ENCODE results near the gene AMER2. TPM values are rescaled to one million over a fixed set of nuclear protein-coding genes. Genes with fewer than 3 reads are reported as not detected.

Gene AMER2
- total and polyA plus RNA-seq, 2 donors (not counting 1 experiment from before 2014, with no cell fraction given) = not detected

DNA sequence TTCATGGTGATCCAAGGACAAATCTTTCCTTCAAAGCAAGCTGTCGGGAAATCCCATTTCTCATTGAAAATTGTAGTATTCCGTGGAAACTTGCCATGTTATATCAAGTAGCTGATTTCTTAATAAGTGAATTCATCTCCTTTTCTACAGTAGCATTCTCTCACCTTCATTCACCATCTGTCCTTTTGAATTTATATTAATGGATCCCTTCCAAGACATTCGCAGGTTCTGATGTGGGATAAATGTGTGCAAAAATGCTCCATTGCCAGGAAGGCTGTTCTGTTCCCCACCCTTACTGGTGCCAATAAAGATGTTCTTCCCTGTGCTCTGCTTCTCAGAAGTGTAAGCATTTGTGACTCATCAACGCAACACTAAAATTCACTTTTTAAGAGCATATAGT lies 36.2 kb downstream of the AMER2 start:
- Histone ChIP-seq H3K9ac (ENCODE audit: low read length) (no peak overlapping the region), H3K4me1 (ENCODE audit: control insufficient read depth in 2 of 2, insufficient read depth in 2 of 2, low read length in 2 of 2) (no peaks in the 10 kb centered on the region), H3K4me3 (ENCODE audit: control extremely low read depth in 1 of 5, extremely low read depth in 1 of 5, insufficient read depth in 1 of 5, low read depth in 2 of 5, low read length in 4 of 5) (no peak overlapping the region), H3K79me2 (ENCODE audit: control insufficient read depth, insufficient read depth, low read length) (no peaks in the 10 kb centered on the region), H2AFZ (ENCODE audit: insufficient read depth, low read depth, low read length, poor library complexity, severe bottlenecking) (no peak overlapping the region), H3K27ac (ENCODE audit: low read length in 2 of 2) (no peak overlapping the region), H3K36me3 (replicated peaks in 1 of 2; ENCODE audit: control extremely low read depth in 1 of 2, control insufficient read depth in 1 of 2, extremely low read depth in 1 of 2, insufficient read depth in 2 of 2, low read length in 1 of 2) (no peaks in the 10 kb centered on the region), H3K27me3 (replicated peaks in 1 of 4; ENCODE audit: control extremely low read depth in 1 of 4, control insufficient read depth in 3 of 4, insufficient read depth in 4 of 4, low read length in 3 of 4) (peaks cover 0 to 14% (median 4%) of the 10 kb centered on the region in 4 experiments), H3K4me2 (replicated peaks; ENCODE audit: low read depth, low read length, poor library complexity, severe bottlenecking) (no peak overlapping the region), H4K20me1 (ENCODE audit: control insufficient read depth, insufficient read depth, low read length, poor library complexity, severe bottlenecking) (no peaks in the 10 kb centered on the region), H3K9me3 (ENCODE audit: control extremely low read depth in 1 of 3, control insufficient read depth in 2 of 3, insufficient read depth in 1 of 3, low read length in 2 of 3) (no peaks in the 10 kb centered on the region)
- TF ChIP-seq, protein P1, sequence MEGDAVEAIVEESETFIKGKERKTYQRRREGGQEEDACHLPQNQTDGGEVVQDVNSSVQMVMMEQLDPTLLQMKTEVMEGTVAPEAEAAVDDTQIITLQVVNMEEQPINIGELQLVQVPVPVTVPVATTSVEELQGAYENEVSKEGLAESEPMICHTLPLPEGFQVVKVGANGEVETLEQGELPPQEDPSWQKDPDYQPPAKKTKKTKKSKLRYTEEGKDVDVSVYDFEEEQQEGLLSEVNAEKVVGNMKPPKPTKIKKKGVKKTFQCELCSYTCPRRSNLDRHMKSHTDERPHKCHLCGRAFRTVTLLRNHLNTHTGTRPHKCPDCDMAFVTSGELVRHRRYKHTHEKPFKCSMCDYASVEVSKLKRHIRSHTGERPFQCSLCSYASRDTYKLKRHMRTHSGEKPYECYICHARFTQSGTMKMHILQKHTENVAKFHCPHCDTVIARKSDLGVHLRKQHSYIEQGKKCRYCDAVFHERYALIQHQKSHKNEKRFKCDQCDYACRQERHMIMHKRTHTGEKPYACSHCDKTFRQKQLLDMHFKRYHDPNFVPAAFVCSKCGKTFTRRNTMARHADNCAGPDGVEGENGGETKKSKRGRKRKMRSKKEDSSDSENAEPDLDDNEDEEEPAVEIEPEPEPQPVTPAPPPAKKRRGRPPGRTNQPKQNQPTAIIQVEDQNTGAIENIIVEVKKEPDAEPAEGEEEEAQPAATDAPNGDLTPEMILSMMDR (IDR thresholded peaks at IDR 0.05) = no peak
- no peak for TF ChIP-seq EZH2 (IDR thresholded peaks at IDR 0.05; ENCODE audit: borderline replicate concordance, insufficient read depth, low read depth, low read length, poor library complexity, severe bottlenecking)
- no peak overlapping the region for H3K4me3 Mint-ChIP-seq
- POLR2A ChIA-PET = interaction anchor here (0.7 kb wide), 1 partner anchor 438 kb away, joined by 3 read pairs; no protein-coding TSS in a partner anchor
- no peaks in the 10 kb centered on the region for H3K9me3 Mint-ChIP-seq (ENCODE audit: insufficient read depth)
- CTCF ChIA-PET = no interaction called here
- DNase-seq (no peak), ATAC-seq (ENCODE audit: low read depth) (no peak)
- no peak overlapping the region for H3K27ac Mint-ChIP-seq
- H3K4me1 Mint-ChIP-seq = no peaks in the 10 kb centered on the region
- 80% methylated on average over 1 of the region's 4 CpGs for WGBS (ENCODE audit: insufficient coverage)
- intact Hi-C loops (cut with micrococcal nuclease) = no loop called here
- peaks cover 35% of the 10 kb centered on the region for H3K27me3 Mint-ChIP-seq

DNA sequence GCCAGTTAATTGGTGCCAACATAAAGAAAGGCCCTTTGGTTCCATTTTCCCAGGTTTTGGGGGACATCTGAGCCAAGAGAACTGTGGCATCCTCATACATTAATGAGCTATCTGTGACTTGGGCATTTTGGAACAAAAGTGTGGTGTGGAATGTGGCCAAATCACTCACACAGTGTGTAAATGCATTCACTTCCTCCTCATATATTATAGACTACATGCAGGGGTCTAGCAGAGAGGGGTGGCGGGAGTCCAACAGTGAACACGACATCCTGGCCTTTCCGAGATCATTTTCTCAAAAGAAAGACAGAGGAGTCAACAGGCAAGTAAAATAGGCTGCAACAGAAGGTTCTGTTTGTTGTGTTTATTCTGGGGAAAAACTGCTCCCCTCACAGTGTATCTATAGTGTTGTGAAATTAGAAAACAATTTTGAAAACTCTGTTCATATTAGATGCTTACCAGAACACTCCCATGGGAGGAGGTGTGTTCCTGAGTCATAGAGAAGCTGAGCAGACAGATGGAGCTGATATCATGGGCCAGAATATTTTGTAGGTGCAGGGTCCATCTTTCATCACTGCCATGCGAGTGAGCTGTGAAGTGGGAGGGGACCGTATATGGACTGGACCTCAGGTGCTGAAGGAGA lies 39.2 kb downstream of the AMER2 start:
- 37% methylated on average over 3 of the region's 5 CpGs for WGBS (ENCODE audit: insufficient coverage)

More for the DNA sequence above, 39.2 kb downstream of the AMER2 start:
- DNase-seq (no peak), ATAC-seq (ENCODE audit: low read depth) (no peak)
- H3K27ac Mint-ChIP-seq = no peak overlapping the region
- Histone ChIP-seq H2AFZ (ENCODE audit: insufficient read depth, low read depth, low read length, poor library complexity, severe bottlenecking) (no peak overlapping the region), H3K4me2 (replicated peaks; ENCODE audit: low read depth, low read length, poor library complexity, severe bottlenecking) (no peak overlapping the region), H3K9me3 (ENCODE audit: control extremely low read depth in 1 of 3, control insufficient read depth in 2 of 3, insufficient read depth in 1 of 3, low read length in 2 of 3) (no peaks in the 10 kb centered on the region), H3K4me3 (ENCODE audit: control extremely low read depth in 1 of 5, extremely low read depth in 1 of 5, insufficient read depth in 1 of 5, low read depth in 2 of 5, low read length in 4 of 5) (no peak overlapping the region), H4K20me1 (ENCODE audit: control insufficient read depth, insufficient read depth, low read length, poor library complexity, severe bottlenecking) (no peaks in the 10 kb centered on the region), H3K36me3 (replicated peaks in 1 of 2; ENCODE audit: control extremely low read depth in 1 of 2, control insufficient read depth in 1 of 2, extremely low read depth in 1 of 2, insufficient read depth in 2 of 2, low read length in 1 of 2) (no peaks in the 10 kb centered on the region), H3K9ac (ENCODE audit: low read length) (no peak overlapping the region), H3K27me3 (replicated peaks in 1 of 4; ENCODE audit: control extremely low read depth in 1 of 4, control insufficient read depth in 3 of 4, insufficient read depth in 4 of 4, low read length in 3 of 4) (peaks cover 0 to 9% (median 4%) of the 10 kb centered on the region in 4 experiments), H3K4me1 (ENCODE audit: control insufficient read depth in 2 of 2, insufficient read depth in 2 of 2, low read length in 2 of 2) (no peaks in the 10 kb centered on the region), H3K79me2 (ENCODE audit: control insufficient read depth, insufficient read depth, low read length) (no peaks in the 10 kb centered on the region), H3K27ac (ENCODE audit: low read length in 2 of 2) (no peak overlapping the region)
- H3K27me3 Mint-ChIP-seq = peaks cover 26% of the 10 kb centered on the region
- no peaks in the 10 kb centered on the region for H3K4me1 Mint-ChIP-seq
- TF ChIP-seq, protein P1 (IDR thresholded peaks at IDR 0.05) = no peak
- no peak for TF ChIP-seq EZH2 (IDR thresholded peaks at IDR 0.05; ENCODE audit: borderline replicate concordance, insufficient read depth, low read depth, low read length, poor library complexity, severe bottlenecking)
- no peaks in the 10 kb centered on the region for H3K9me3 Mint-ChIP-seq (ENCODE audit: insufficient read depth)
- intact Hi-C loops (cut with micrococcal nuclease) = no loop called here
- POLR2A ChIA-PET = no interaction called here
- H3K4me3 Mint-ChIP-seq = no peak overlapping the region
- CTCF ChIA-PET = no interaction called here

All from B cell (primary cell).